GM10266 (cell line): Measurements from ENCODE around the gene MPHOSPH10.
"Not testable (repeated sequence)": the region's sequence is repeated elsewhere in the genome, so short reads cannot be mapped to it uniquely, and the experiment has no call there.

ENCODE experiments used
- DNase-seq: peaks from one replicate; pipeline ENCODE4 v3.0.0; 2012; ENCODE audit errors: extremely low spot score
- CTCF ChIP-seq: IDR thresholded peaks from 2 replicates; pipeline ENCODE4 v1.5.1; 2012; ENCODE audit warnings: mild to moderate bottlenecking, low read depth; ENCODE audit not compliant: control insufficient read depth, insufficient read depth; ENCODE audit errors: missing control alignments

The MPHOSPH10 gene

GRCh38 chr2:71130152-71130904, at the start of gene MPHOSPH10, which contains the start of gene MCEE:
MPHOSPH10 (plus strand) TSS chr2:71130634; CDS start chr2:71130666, 32 bp downstream.
MCEE (minus strand) TSS chr2:71130229; CDS start chr2:71130219, 10 bp downstream.
- TF ChIP-seq CTCF, result no peak
- DNase-seq, result peak; percentile 80

- TF ChIP-seq CTCF, result no peak
- no peak for DNase-seq
Observed at GRCh38 chr2:71082402-71083252, 47.8 kb upstream of the MPHOSPH10 start.

- DNase-seq, result not testable (repeated sequence)
Observed at GRCh38 chr2:71083297-71083696, 47.1 kb upstream of the MPHOSPH10 start.

- not testable (repeated sequence) for DNase-seq
Observed at GRCh38 chr2:71083752-71084312, 46.6 kb upstream of the MPHOSPH10 start.

- not testable (repeated sequence) for DNase-seq
Observed at GRCh38 chr2:71085325-71086003, 45.0 kb upstream of the MPHOSPH10 start.

GRCh38 chr2:71089475-71089874, 41.0 kb upstream of the MPHOSPH10 start:
- not testable (repeated sequence) for DNase-seq

GRCh38 chr2:71091808-71092207, 38.6 kb upstream of the MPHOSPH10 start:
- not testable (repeated sequence) for DNase-seq

GRCh38 chr2:71092491-71093260, 37.8 kb upstream of the MPHOSPH10 start:
- DNase-seq, result not testable (repeated sequence)

- TF ChIP-seq CTCF, result peak; percentile 67
- peak; percentile 71 for DNase-seq
Observed at GRCh38 chr2:71100195-71100964, 30.1 kb upstream of the MPHOSPH10 start.
